B cell (primary cell): Measurements from ENCODE around the gene C1R. TPM values are rescaled to one million over a fixed set of nuclear protein-coding genes. Genes with fewer than 3 reads are reported as not detected.

ENCODE experiments used
- ATAC-seq: fragments of 200-7000 bp; cut with Tn5 transposase; one replicate; pipeline ENCODE4 v1.10.0; 2021; ENCODE audit warnings: low read depth, mild to moderate bottlenecking, moderate number of reproducible peaks, moderate library complexity
- CTCF ChIA-PET: fragments of 350-600 bp; sonication (Branson Sonifier 250); formaldehyde crosslinking; loops from one replicate; lab custom pipeline; 2021; ENCODE audit warnings: antibody characterized with exemption, inconsistent platforms; lab: Charles Lee
- POLR2A ChIA-PET: fragments of 350-600 bp; sonication (Branson Sonifier 250); formaldehyde crosslinking; loops from one replicate; lab custom pipeline; 2021; ENCODE audit warnings: antibody characterized with exemption; lab: Charles Lee
- DNase-seq: peaks from one replicate; pipeline ENCODE4 v3.0.0; 2013
- H2AFZ ChIP-seq: 2 replicates; pipeline ENCODE4 v1.6.1; 2012; ENCODE audit warnings: mild to moderate bottlenecking, low read depth, low read length; ENCODE audit not compliant: insufficient read depth, poor library complexity, severe bottlenecking
- H3K27ac ChIP-seq, 2 donors: 1 replicate in 1 of 2; 2 replicates in 1 of 2; pipeline ENCODE4 v1.5.1; 2012 to 2013; ENCODE audit warnings: low read length in 2 of 2, mild to moderate bottlenecking in 2 of 2, moderate library complexity in 1 of 2
- H3K27me3 ChIP-seq, 4 experiments: fragments of 200-600 bp in 1 of 4; sonication (generic) in 1 of 4; replicated peaks in 1 of 4; 1 replicate in 2 of 4; 2 replicates in 2 of 4; pipeline versions ENCODE4 v1.6.1 to v1.7.0; 2013 to 2016; ENCODE audit warnings: low read length in 3 of 4, mild to moderate bottlenecking in 2 of 4, mixed read lengths in 1 of 4, moderate library complexity in 1 of 4; ENCODE audit not compliant: insufficient read depth in 4 of 4, control insufficient read depth in 3 of 4; ENCODE audit errors: control extremely low read depth in 1 of 4
- H3K36me3 ChIP-seq, 2 experiments: replicated peaks in 1 of 2; 1 replicate in 1 of 2; 2 replicates in 1 of 2; pipeline versions ENCODE4 v1.6.1 to v1.7.1; 2013; ENCODE audit warnings: low read length in 1 of 2; ENCODE audit not compliant: insufficient read depth in 2 of 2, control insufficient read depth in 1 of 2; ENCODE audit errors: control extremely low read depth in 1 of 2, extremely low read depth in 1 of 2
- H3K4me1 ChIP-seq, 2 donors: fragments of 200-600 bp in 1 of 2; sonication (generic) in 1 of 2; 1 replicate in 1 of 2; 2 replicates in 1 of 2; pipeline versions ENCODE4 v1.5.1 to v1.6.1; 2013 to 2017; ENCODE audit warnings: low read length in 2 of 2; ENCODE audit not compliant: control insufficient read depth in 2 of 2, insufficient read depth in 2 of 2
- H3K4me2 ChIP-seq: replicated peaks from 2 replicates; pipeline ENCODE3; 2012; ENCODE audit warnings: mild to moderate bottlenecking, low read depth, low read length; ENCODE audit not compliant: poor library complexity, severe bottlenecking
- H3K4me3 ChIP-seq, 5 experiments: fragments of 200-600 bp in 1 of 5; sonication (generic) in 1 of 5; 1 replicate in 3 of 5; 2 replicates in 2 of 5; pipeline versions ENCODE4 v1.5.1 to v1.7.0; 2011 to 2016; ENCODE audit warnings: low read length in 4 of 5, mild to moderate bottlenecking in 4 of 5, low read depth in 2 of 5, control low read depth in 1 of 5, moderate library complexity in 1 of 5; ENCODE audit not compliant: insufficient read depth in 1 of 5; ENCODE audit errors: control extremely low read depth in 1 of 5, extremely low read depth in 1 of 5
- H3K79me2 ChIP-seq: fragments of 200-600 bp; sonication (generic); one replicate; pipeline ENCODE4 v1.6.0; 2016; ENCODE audit warnings: low read length; ENCODE audit not compliant: control insufficient read depth, insufficient read depth
- H3K9ac ChIP-seq: fragments of 200-600 bp; sonication (generic); 2 replicates; pipeline ENCODE4 v1.6.1; 2017; ENCODE audit warnings: mild to moderate bottlenecking, low read length, moderate library complexity
- H3K9me3 ChIP-seq, 3 donors: one replicate each; pipeline versions ENCODE4 v1.6.1 to v1.7.1; 2013; ENCODE audit warnings: low read length in 2 of 3; ENCODE audit not compliant: control insufficient read depth in 2 of 3, insufficient read depth in 1 of 3; ENCODE audit errors: control extremely low read depth in 1 of 3
- H4K20me1 ChIP-seq: 2 replicates; pipeline ENCODE4 v1.6.0; 2012; ENCODE audit warnings: mild to moderate bottlenecking, low read length; ENCODE audit not compliant: insufficient read depth, control insufficient read depth, poor library complexity, severe bottlenecking
- H3K27ac Mint-ChIP-seq: one replicate; pipeline ENCODE4 v1.8.0; 2021; ENCODE audit warnings: mixed read lengths
- H3K27me3 Mint-ChIP-seq: one replicate; pipeline ENCODE4 v1.8.0; 2021; ENCODE audit warnings: mixed read lengths
- H3K4me1 Mint-ChIP-seq: one replicate; pipeline ENCODE4 v1.8.0; 2021; ENCODE audit warnings: mixed read lengths
- H3K4me3 Mint-ChIP-seq: one replicate; pipeline ENCODE4 v1.8.0; 2021; ENCODE audit warnings: mixed read lengths
- H3K9me3 Mint-ChIP-seq: one replicate; pipeline ENCODE4 v1.8.0; 2022; ENCODE audit warnings: mixed read lengths; ENCODE audit not compliant: insufficient read depth
- EZH2 ChIP-seq: IDR thresholded peaks from 2 replicates; pipeline ENCODE4 v1.6.1; 2012; ENCODE audit warnings: borderline replicate concordance, low read depth, mild to moderate bottlenecking, moderate library complexity, low read length; ENCODE audit not compliant: insufficient read depth, poor library complexity, severe bottlenecking
- WGBS: methylation state at CpG from one replicate; pipeline ENCODE4 v1.1.5; 2013; ENCODE audit warnings: missing lambda C conversion rate; ENCODE audit not compliant: insufficient coverage; 5-methylcytosine and 5-hydroxymethylcytosine counted together
- intact Hi-C: fragments of 100-400 bp; cut with micrococcal nuclease; formaldehyde crosslinking; loops from one replicate; pipeline ENCODE4 v1.10.0; 2022
- polyA plus RNA-seq: library from polyadenylated mRNA; depleted of rRNA; stranded (reverse); fragments of >200 nt; gene quantifications from 2 replicates; pipeline ENCODE4 v1.2.3, GENCODE V29; 2012
- total RNA-seq, 2 donors: library from RNA; stranded (reverse); fragments of 120-200 nt in 1 of 2; gene quantifications; 1 replicate in 1 of 2; 2 replicates in 1 of 2; pipeline versions ENCODE4 v1.2.3 to v1.2.4, GENCODE V29; 2013 to 2022
- TF ChIP-seq, protein P1 (sequence below): fragments of 200-600 bp; IDR thresholded peaks from one replicate; pipeline ENCODE4 v1.8.0; 2022; ENCODE audit warnings: antibody characterized with exemption, mild to moderate bottlenecking

C1R gene
- total and polyA plus RNA-seq, 2 donors (not counting 1 experiment from before 2014, with no cell fraction given), result 1.5 to 2.0 TPM

GRCh38 chr12:7093892-7094291 is 1.6 kb upstream of the C1R start:
- Histone ChIP-seq H3K4me2 (no peak overlapping the region), H3K9me3 (no peaks in the 10 kb centered on the region), H3K4me3 (no peak overlapping the region), H3K4me1 (peaks cover 0 to 12% of the 10 kb centered on the region in 2 donors), H3K79me2 (no peaks in the 10 kb centered on the region), H4K20me1 (no peaks in the 10 kb centered on the region), H2AFZ (no peak overlapping the region), H3K9ac (no peak overlapping the region), H3K36me3 (no peaks in the 10 kb centered on the region), H3K27me3 (peaks cover 0 to 3% (median 0%) of the 10 kb centered on the region in 4 experiments), H3K27ac (no peak overlapping the region)
- no peak for ATAC-seq
- TF ChIP-seq EZH2, result no peak
- TF ChIP-seq, protein P1, sequence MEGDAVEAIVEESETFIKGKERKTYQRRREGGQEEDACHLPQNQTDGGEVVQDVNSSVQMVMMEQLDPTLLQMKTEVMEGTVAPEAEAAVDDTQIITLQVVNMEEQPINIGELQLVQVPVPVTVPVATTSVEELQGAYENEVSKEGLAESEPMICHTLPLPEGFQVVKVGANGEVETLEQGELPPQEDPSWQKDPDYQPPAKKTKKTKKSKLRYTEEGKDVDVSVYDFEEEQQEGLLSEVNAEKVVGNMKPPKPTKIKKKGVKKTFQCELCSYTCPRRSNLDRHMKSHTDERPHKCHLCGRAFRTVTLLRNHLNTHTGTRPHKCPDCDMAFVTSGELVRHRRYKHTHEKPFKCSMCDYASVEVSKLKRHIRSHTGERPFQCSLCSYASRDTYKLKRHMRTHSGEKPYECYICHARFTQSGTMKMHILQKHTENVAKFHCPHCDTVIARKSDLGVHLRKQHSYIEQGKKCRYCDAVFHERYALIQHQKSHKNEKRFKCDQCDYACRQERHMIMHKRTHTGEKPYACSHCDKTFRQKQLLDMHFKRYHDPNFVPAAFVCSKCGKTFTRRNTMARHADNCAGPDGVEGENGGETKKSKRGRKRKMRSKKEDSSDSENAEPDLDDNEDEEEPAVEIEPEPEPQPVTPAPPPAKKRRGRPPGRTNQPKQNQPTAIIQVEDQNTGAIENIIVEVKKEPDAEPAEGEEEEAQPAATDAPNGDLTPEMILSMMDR, result no peak
- ChIA-PET POLR2A (no interaction called here), CTCF (interaction anchor here (0.6 to 2.7 kb wide), 6 partner anchors 14 to 226 kb away, joined by 3 to 12 read pairs (median 6); no protein-coding TSS in a partner anchor)
- Mint-ChIP-seq H3K27ac (no peak overlapping the region), H3K9me3 (no peaks in the 10 kb centered on the region), H3K4me3 (no peak overlapping the region), H3K4me1 (peaks cover 9% of the 10 kb centered on the region), H3K27me3 (peaks cover 4% of the 10 kb centered on the region)
- intact Hi-C loops, result loop anchor here (5.0 kb wide), 1 partner anchor 77 kb away; the partner anchor contains the start of gene LPCAT3
- WGBS, result 94% methylated on average over 3 of the region's 10 CpGs
- DNase-seq, result no peak

DNA sequence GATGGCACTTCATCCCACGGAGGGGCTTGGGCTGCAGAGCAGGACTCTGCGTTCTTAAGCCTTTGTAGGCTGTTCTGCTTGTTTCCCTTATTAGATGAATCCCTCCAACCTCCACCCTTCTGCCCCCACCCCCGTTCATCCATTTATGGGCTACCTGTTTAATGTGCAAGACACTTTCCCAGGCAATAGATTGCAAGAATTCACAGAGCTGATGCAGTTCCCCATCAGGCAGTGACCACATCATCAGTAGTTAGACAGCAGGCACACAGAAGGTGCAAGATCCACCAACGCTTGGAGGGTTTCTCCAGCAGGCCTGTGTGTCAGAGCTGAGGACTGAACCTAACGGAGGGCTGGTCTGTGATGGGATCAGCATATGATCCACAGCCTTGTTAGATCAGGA is 1.2 kb upstream of the C1R start:
- Mint-ChIP-seq H3K4me3 (no peak overlapping the region), H3K27me3 (peaks cover 4% of the 10 kb centered on the region), H3K27ac (no peak overlapping the region), H3K9me3 (no peaks in the 10 kb centered on the region), H3K4me1 (peaks cover 9% of the 10 kb centered on the region)
- Histone ChIP-seq H3K36me3 (no peaks in the 10 kb centered on the region), H3K27ac (no peak overlapping the region), H3K4me3 (no peak overlapping the region), H3K9ac (no peak overlapping the region), H2AFZ (no peak overlapping the region), H3K4me1 (peaks cover 0 to 12% of the 10 kb centered on the region in 2 donors), H3K79me2 (no peaks in the 10 kb centered on the region), H3K27me3 (peaks cover 0 to 3% (median 0%) of the 10 kb centered on the region in 4 experiments), H3K4me2 (no peak overlapping the region), H3K9me3 (no peaks in the 10 kb centered on the region), H4K20me1 (no peaks in the 10 kb centered on the region)
- 70% methylated on average over 4 of the region's 5 CpGs for WGBS
- intact Hi-C loops, result loop anchor here (5.0 kb wide), 1 partner anchor 76 kb away; the partner anchor contains the start of gene LPCAT3
- no peak for DNase-seq
- no peak for TF ChIP-seq EZH2
- TF ChIP-seq, protein P1, result no peak
- POLR2A ChIA-PET, result no interaction called here
- CTCF ChIA-PET, result interaction anchor here (0.6 to 2.7 kb wide), 8 partner anchors 14 to 226 kb away, joined by 3 to 12 read pairs (median 4); partner anchors contain the start of gene SPSB2
- no peak for ATAC-seq
